HG02678 (cell line): Measurements from ENCODE around the gene ITGAV.

Source experiments
- ATAC-seq: cut with Tn5 transposase; IDR thresholded peaks from one replicate; pipeline ENCODE4 v1.9.1; 2021; ENCODE audit warnings: mild to moderate bottlenecking, moderate library complexity; ENCODE audit not compliant: unreplicated experiment

Gene ITGAV

GRCh38 chr2:186612026-186612425 is 22.2 kb downstream of the ITGAV start:
- no peak for ATAC-seq

- no peak for ATAC-seq
Measured at GRCh38 chr2:186612555-186613440, 22.9 kb downstream of the ITGAV start.

GRCh38 chr2:186614373-186614772 is 24.5 kb downstream of the ITGAV start:
- no peak for ATAC-seq

GRCh38 chr2:186617148-186617547 is 27.3 kb downstream of the ITGAV start:
- ATAC-seq = no peak

- ATAC-seq = no peak
Measured at GRCh38 chr2:186617771-186618170, 27.9 kb downstream of the ITGAV start.

- ATAC-seq = no peak
Measured at GRCh38 chr2:186618696-186619095, 28.8 kb downstream of the ITGAV start.

- ATAC-seq = no peak
Measured at GRCh38 chr2:186623084-186623483, 33.2 kb downstream of the ITGAV start.

GRCh38 chr2:186624276-186624675 is 34.4 kb downstream of the ITGAV start:
- ATAC-seq = no peak

GRCh38 chr2:186629250-186629996 is 39.6 kb downstream of the ITGAV start:
- no peak for ATAC-seq

GRCh38 chr2:186632417-186632816 is 42.6 kb downstream of the ITGAV start:
- ATAC-seq = no peak

- no peak for ATAC-seq
Measured at GRCh38 chr2:186634701-186635100, 44.8 kb downstream of the ITGAV start.

- ATAC-seq = no peak
Measured at GRCh38 chr2:186636800-186637496, 47.1 kb downstream of the ITGAV start.

GRCh38 chr2:186637497-186637800 is 47.6 kb downstream of the ITGAV start:
- no peak for ATAC-seq

- peak; percentile 60 for ATAC-seq
Measured at GRCh38 chr2:186639939-186640338, 50.1 kb downstream of the ITGAV start.

- peak; percentile 16 for ATAC-seq
Measured at GRCh38 chr2:186641132-186641806, 51.4 kb downstream of the ITGAV start.

- ATAC-seq = peak; percentile 77
Measured at GRCh38 chr2:186641807-186642321, 52.0 kb downstream of the ITGAV start.

- no peak for ATAC-seq
Measured at GRCh38 chr2:186644791-186645190, 54.9 kb downstream of the ITGAV start.

GRCh38 chr2:186645999-186646398 is 56.1 kb downstream of the ITGAV start:
- no peak for ATAC-seq

GRCh38 chr2:186648130-186648529 is 58.3 kb downstream of the ITGAV start:
- no peak for ATAC-seq

GRCh38 chr2:186653511-186653910 is 63.7 kb downstream of the ITGAV start:
- ATAC-seq = no peak

- ATAC-seq = no peak
Measured at GRCh38 chr2:186659383-186659782, 69.5 kb downstream of the ITGAV start.
